Measurements from ENCODE around the gene GPR22. TPM values are rescaled to one million over a fixed set of nuclear protein-coding genes. Genes with fewer than 3 reads are reported as not detected.

The GPR22 gene
- total RNA-seq, 2 experiments from 2014 or later: not detected

DNA sequence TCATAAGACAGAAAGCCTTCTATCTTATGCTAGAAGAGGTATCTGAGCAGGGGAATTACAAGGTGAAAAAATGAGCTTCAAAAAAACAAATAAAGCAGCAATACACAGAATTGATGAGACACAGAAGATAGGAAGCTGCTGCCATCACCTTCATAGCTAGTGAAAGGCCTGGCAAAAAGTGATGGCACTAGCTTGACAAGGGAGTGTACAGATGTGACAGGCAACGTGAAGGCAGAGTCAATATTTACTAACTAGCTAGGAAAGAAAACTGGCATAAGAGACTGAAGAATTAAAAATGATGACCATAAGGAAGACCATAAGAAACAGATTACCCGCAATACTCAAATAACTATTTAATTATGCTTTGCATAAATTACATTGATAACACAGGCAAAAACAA lies 9.4 kb downstream of the GPR22 start:
- Histone ChIP-seq H3K36me3 (ENCODE audit: insufficient read depth, low read length) (no peaks in the 10 kb centered on the region), H3K4me3 (ENCODE audit: low read length) (no peak overlapping the region), H3K4me1 (ENCODE audit: insufficient read depth, low read length) (no peaks in the 10 kb centered on the region), H3K27me3 (ENCODE audit: control insufficient read depth in 1 of 2, insufficient read depth in 2 of 2, low read length in 2 of 2) (no peaks in the 10 kb centered on the region), H3K27ac (ENCODE audit: low read depth in 1 of 2, low read length in 2 of 2) (no peak overlapping the region), H3K9me3 (ENCODE audit: control insufficient read depth in 1 of 2, insufficient read depth in 1 of 2, low read length in 2 of 2) (no peaks in the 10 kb centered on the region)
- intact Hi-C loops (cut with DNase I, micrococcal nuclease): no loop called here
- ATAC-seq (ENCODE audit: poor library complexity) (no peak), DNase-seq (no peak)
- no peak for TF ChIP-seq CTCF (IDR thresholded peaks at IDR 0.05)
- Mint-ChIP-seq H3K27me3 (no peaks in the 10 kb centered on the region), H3K27ac (no peak overlapping the region), H3K9me3 (no peaks in the 10 kb centered on the region), H3K4me1 (ENCODE audit: low read depth) (peaks cover 5% of the 10 kb centered on the region), H3K36me3 (ENCODE audit: low read depth) (peaks cover 4% of the 10 kb centered on the region), H3K4me3 (no peak overlapping the region)
- POLR2A ChIA-PET: interaction anchor here (0.5 kb wide), 1 partner anchor 22 kb away, joined by 3 read pairs; no protein-coding TSS in a partner anchor
- CTCF ChIA-PET: interaction anchor here (1.0 kb wide), 1 partner anchor 13 kb away, joined by 3 read pairs; no protein-coding TSS in a partner anchor

GRCh38 chr7:107480932-107481331 lies 11.1 kb downstream of the GPR22 start:
- no peaks in the 10 kb centered on the region for H3K9me3 Mint-ChIP-seq
- Histone ChIP-seq H3K36me3 (ENCODE audit: insufficient read depth, low read length) (no peaks in the 10 kb centered on the region), H3K27ac (ENCODE audit: low read depth in 1 of 2, low read length in 2 of 2) (no peak overlapping the region), H3K9me3 (ENCODE audit: control insufficient read depth in 1 of 2, insufficient read depth in 1 of 2, low read length in 2 of 2) (no peaks in the 10 kb centered on the region), H3K27me3 (ENCODE audit: control insufficient read depth in 1 of 2, insufficient read depth in 2 of 2, low read length in 2 of 2) (no peaks in the 10 kb centered on the region), H3K4me1 (ENCODE audit: insufficient read depth, low read length) (no peaks in the 10 kb centered on the region), H3K4me3 (ENCODE audit: low read length) (no peak overlapping the region)
- H3K27ac Mint-ChIP-seq: no peak overlapping the region
- H3K27me3 Mint-ChIP-seq: no peaks in the 10 kb centered on the region
- H3K36me3 Mint-ChIP-seq (ENCODE audit: low read depth): peaks cover 5% of the 10 kb centered on the region
- H3K4me3 Mint-ChIP-seq: no peak overlapping the region
- ATAC-seq (ENCODE audit: poor library complexity) (no peak), DNase-seq (no peak)
- H3K4me1 Mint-ChIP-seq (ENCODE audit: low read depth): peaks cover 18% of the 10 kb centered on the region
- ChIA-PET CTCF (no interaction called here), POLR2A (no interaction called here)
- no peak for TF ChIP-seq CTCF (IDR thresholded peaks at IDR 0.05)
- intact Hi-C loops (cut with DNase I, micrococcal nuclease): no loop called here

GRCh38 chr7:107482571-107482970 lies 12.7 kb downstream of the GPR22 start:
- Mint-ChIP-seq H3K27ac (no peak overlapping the region), H3K4me3 (no peak overlapping the region), H3K36me3 (ENCODE audit: low read depth) (peaks cover 5% of the 10 kb centered on the region), H3K4me1 (ENCODE audit: low read depth) (peaks cover 22% of the 10 kb centered on the region), H3K9me3 (no peaks in the 10 kb centered on the region), H3K27me3 (no peaks in the 10 kb centered on the region)
- no peaks in the 10 kb centered on the region for H3K9me3 ChIP-seq (ENCODE audit: control insufficient read depth in 1 of 2, insufficient read depth in 1 of 2, low read length in 2 of 2)
- no peak overlapping the region for H3K27ac ChIP-seq (ENCODE audit: low read depth in 1 of 2, low read length in 2 of 2)
- POLR2A ChIA-PET: no interaction called here
- CTCF ChIA-PET: no interaction called here
- H3K36me3 ChIP-seq (ENCODE audit: insufficient read depth, low read length): no peaks in the 10 kb centered on the region
- H3K27me3 ChIP-seq (ENCODE audit: control insufficient read depth in 1 of 2, insufficient read depth in 2 of 2, low read length in 2 of 2): no peaks in the 10 kb centered on the region
- no peaks in the 10 kb centered on the region for H3K4me1 ChIP-seq (ENCODE audit: insufficient read depth, low read length)
- no peak for TF ChIP-seq CTCF (IDR thresholded peaks at IDR 0.05)
- no peak overlapping the region for H3K4me3 ChIP-seq (ENCODE audit: low read length)
- ATAC-seq (ENCODE audit: poor library complexity) (no peak), DNase-seq (no peak)
- intact Hi-C loops (cut with DNase I, micrococcal nuclease): no loop called here
